GM18502 (cell line): Measurements from ENCODE around the gene CYP39A1.
A peak's percentile ranks its signal among the peaks of the same experiment; 100 is the strongest.
"Not testable (repeated sequence)": the region's sequence is repeated elsewhere in the genome, so short reads cannot be mapped to it uniquely, and the experiment has no call there.

Source experiments
- ATAC-seq: cut with Tn5 transposase; IDR thresholded peaks from one replicate; pipeline ENCODE4 v1.9.1; 2021; ENCODE audit warnings: mild to moderate bottlenecking; ENCODE audit not compliant: unreplicated experiment, poor library complexity

CYP39A1 gene

GRCh38 chr6:46651006-46651405, 1.6 kb downstream of the CYP39A1 start:
- no peak for ATAC-seq

GRCh38 chr6:46648869-46649492, 3.6 kb downstream of the CYP39A1 start:
- no peak for ATAC-seq

- ATAC-seq = not testable (repeated sequence)
Observed at GRCh38 chr6:46648108-46648507, 4.5 kb downstream of the CYP39A1 start.

- ATAC-seq = no peak
Observed at GRCh38 chr6:46645265-46645664, 7.4 kb downstream of the CYP39A1 start.

GRCh38 chr6:46642928-46643751, 9.5 kb downstream of the CYP39A1 start:
- no peak for ATAC-seq

GRCh38 chr6:46638650-46639049, 14.0 kb downstream of the CYP39A1 start:
- ATAC-seq = no peak

- ATAC-seq = no peak
Observed at GRCh38 chr6:46637933-46638332, 14.7 kb downstream of the CYP39A1 start.

- ATAC-seq = no peak
Observed at GRCh38 chr6:46637145-46637544, 15.5 kb downstream of the CYP39A1 start.

GRCh38 chr6:46635462-46635861, 17.2 kb downstream of the CYP39A1 start:
- ATAC-seq = no peak

- no peak for ATAC-seq
Observed at GRCh38 chr6:46632053-46632452, 20.6 kb downstream of the CYP39A1 start.

GRCh38 chr6:46629691-46630090, 22.9 kb downstream of the CYP39A1 start:
- no peak for ATAC-seq

GRCh38 chr6:46628976-46629375, 23.6 kb downstream of the CYP39A1 start:
- ATAC-seq = no peak

- ATAC-seq = no peak
Observed at GRCh38 chr6:46628498-46628897, 24.1 kb downstream of the CYP39A1 start.

GRCh38 chr6:46626976-46627375, 25.6 kb downstream of the CYP39A1 start:
- no peak for ATAC-seq

GRCh38 chr6:46626228-46626909, 26.2 kb downstream of the CYP39A1 start:
- ATAC-seq = peak; percentile 79

GRCh38 chr6:46618726-46619125, 33.9 kb downstream of the CYP39A1 start:
- no peak for ATAC-seq

GRCh38 chr6:46612645-46613044, 40.0 kb downstream of the CYP39A1 start:
- no peak for ATAC-seq

- no peak for ATAC-seq
Observed at GRCh38 chr6:46610862-46611553, 41.6 kb downstream of the CYP39A1 start.

GRCh38 chr6:46606338-46606737, 46.3 kb downstream of the CYP39A1 start:
- ATAC-seq = no peak

- peak; percentile 65 for ATAC-seq
Observed at GRCh38 chr6:46605091-46605797, 47.4 kb downstream of the CYP39A1 start.
